SK-N-SH treated with all-trans-retinoic acid at 6 μM for 48 hours (cell line): ENCODE data around the gene MYO7A.

Experiments
- ATAC-seq: fragments of 200-7000 bp; cut with Tn5 transposase; 3 replicates; pipeline ENCODE4 v1.9.1; 2020; ENCODE audit warnings: mild to moderate bottlenecking, moderate library complexity
- ARNTL ChIP-seq: fragments of 450-650 bp; formaldehyde crosslinking; IDR thresholded peaks from 2 replicates; pipeline ENCODE4 v1.5.0; 2020; ENCODE audit warnings: low read depth, mild to moderate bottlenecking, moderate library complexity, borderline replicate concordance
- BACH2 ChIP-seq: fragments of 250-450 bp; sonication (Bioruptor Pico); IDR thresholded peaks from 2 replicates; pipeline ENCODE4 v1.9.0; 2021; ENCODE audit warnings: mild to moderate bottlenecking, borderline replicate concordance
- CSDC2 ChIP-seq: fragments of 250-450 bp; sonication (Bioruptor Pico); IDR thresholded peaks from 2 replicates; pipeline ENCODE4 v1.5.0; 2020; ENCODE audit warnings: mild to moderate bottlenecking, moderate library complexity
- ESRRG ChIP-seq: fragments of 250-450 bp; sonication (Bioruptor Pico); IDR thresholded peaks from 2 replicates; pipeline ENCODE4 v1.6.1; 2021; ENCODE audit warnings: mild to moderate bottlenecking
- GLIS3 ChIP-seq: fragments of 250-450 bp; sonication (Bioruptor Pico); IDR thresholded peaks from 2 replicates; pipeline ENCODE4 v1.5.0; 2020; ENCODE audit warnings: mild to moderate bottlenecking, moderate library complexity
- ISL1 ChIP-seq: fragments of 250-450 bp; sonication (Bioruptor Pico); IDR thresholded peaks from 2 replicates; pipeline ENCODE4 v2.1.2; 2022; ENCODE audit warnings: mild to moderate bottlenecking, moderate library complexity
- OSR1 ChIP-seq: fragments of 250-450 bp; sonication (Bioruptor Pico); IDR thresholded peaks from 2 replicates; pipeline ENCODE4 v1.8.0; 2022; ENCODE audit warnings: moderate library complexity, mild to moderate bottlenecking, inconsistent platforms
- RARB ChIP-seq: fragments of 250-450 bp; sonication (Bioruptor Pico); IDR thresholded peaks from 2 replicates; pipeline ENCODE4 v1.8.0; 2021; ENCODE audit warnings: mild to moderate bottlenecking, moderate library complexity
- SNAI2 ChIP-seq: fragments of 250-450 bp; sonication (Bioruptor Pico); IDR thresholded peaks from 2 replicates; pipeline ENCODE4 v1.5.0; 2020; ENCODE audit warnings: mild to moderate bottlenecking, moderate library complexity
- TCF4 ChIP-seq: fragments of 250-450 bp; sonication (Bioruptor Pico); IDR thresholded peaks from 2 replicates; pipeline ENCODE4 v1.8.0; 2021; ENCODE audit warnings: mild to moderate bottlenecking, moderate library complexity, borderline replicate concordance
- TOX ChIP-seq: fragments of 250-450 bp; sonication (Bioruptor Pico); IDR thresholded peaks from 2 replicates; pipeline ENCODE4 v1.8.0; 2021; ENCODE audit warnings: mild to moderate bottlenecking, moderate library complexity, borderline replicate concordance
- ZC3H10 ChIP-seq: fragments of 250-450 bp; sonication (Bioruptor Pico); IDR thresholded peaks from 2 replicates; pipeline ENCODE4 v1.5.1; 2021; ENCODE audit warnings: mild to moderate bottlenecking, moderate library complexity
- ZFP3 ChIP-seq: fragments of 250-450 bp; sonication (Bioruptor Pico); IDR thresholded peaks from 2 replicates; pipeline ENCODE4 v1.5.0; 2020; ENCODE audit warnings: mild to moderate bottlenecking, moderate library complexity
- ZFP30 ChIP-seq: fragments of 450-650 bp; formaldehyde crosslinking; IDR thresholded peaks from 2 replicates; pipeline ENCODE4 v1.5.0; 2022; ENCODE audit warnings: mild to moderate bottlenecking, moderate library complexity
- ZNF70 ChIP-seq: fragments of 450-650 bp; formaldehyde crosslinking; IDR thresholded peaks from 2 replicates; pipeline ENCODE4 v1.5.0; 2020; ENCODE audit warnings: mild to moderate bottlenecking, moderate library complexity
- ZNF8 ChIP-seq: fragments of 450-650 bp; formaldehyde crosslinking; IDR thresholded peaks from 2 replicates; pipeline ENCODE4 v1.5.0; 2020; ENCODE audit warnings: mild to moderate bottlenecking, moderate library complexity
- TF ChIP-seq, protein P1 (sequence below): fragments of 250-450 bp; sonication (Bioruptor Pico); IDR thresholded peaks from 2 replicates; pipeline ENCODE4 v1.5.1; 2021; ENCODE audit warnings: mild to moderate bottlenecking, moderate library complexity
- TF ChIP-seq, protein P2 (sequence below): fragments of 250-450 bp; sonication (Bioruptor Pico); IDR thresholded peaks from 2 replicates; pipeline ENCODE4 v1.5.1; 2020; ENCODE audit warnings: low read depth, mild to moderate bottlenecking, moderate library complexity
- TF ChIP-seq, protein P3 (sequence below): fragments of 250-450 bp; sonication (Bioruptor Pico); IDR thresholded peaks from 2 replicates; pipeline ENCODE4 v1.8.0; 2020; ENCODE audit warnings: mild to moderate bottlenecking, moderate library complexity, borderline replicate concordance
- TF ChIP-seq, protein P4 (sequence below): fragments of 250-450 bp; sonication (Bioruptor Pico); IDR thresholded peaks from 2 replicates; pipeline ENCODE4 v1.5.0; 2020; ENCODE audit warnings: mild to moderate bottlenecking, moderate library complexity

The MYO7A gene

DNA sequence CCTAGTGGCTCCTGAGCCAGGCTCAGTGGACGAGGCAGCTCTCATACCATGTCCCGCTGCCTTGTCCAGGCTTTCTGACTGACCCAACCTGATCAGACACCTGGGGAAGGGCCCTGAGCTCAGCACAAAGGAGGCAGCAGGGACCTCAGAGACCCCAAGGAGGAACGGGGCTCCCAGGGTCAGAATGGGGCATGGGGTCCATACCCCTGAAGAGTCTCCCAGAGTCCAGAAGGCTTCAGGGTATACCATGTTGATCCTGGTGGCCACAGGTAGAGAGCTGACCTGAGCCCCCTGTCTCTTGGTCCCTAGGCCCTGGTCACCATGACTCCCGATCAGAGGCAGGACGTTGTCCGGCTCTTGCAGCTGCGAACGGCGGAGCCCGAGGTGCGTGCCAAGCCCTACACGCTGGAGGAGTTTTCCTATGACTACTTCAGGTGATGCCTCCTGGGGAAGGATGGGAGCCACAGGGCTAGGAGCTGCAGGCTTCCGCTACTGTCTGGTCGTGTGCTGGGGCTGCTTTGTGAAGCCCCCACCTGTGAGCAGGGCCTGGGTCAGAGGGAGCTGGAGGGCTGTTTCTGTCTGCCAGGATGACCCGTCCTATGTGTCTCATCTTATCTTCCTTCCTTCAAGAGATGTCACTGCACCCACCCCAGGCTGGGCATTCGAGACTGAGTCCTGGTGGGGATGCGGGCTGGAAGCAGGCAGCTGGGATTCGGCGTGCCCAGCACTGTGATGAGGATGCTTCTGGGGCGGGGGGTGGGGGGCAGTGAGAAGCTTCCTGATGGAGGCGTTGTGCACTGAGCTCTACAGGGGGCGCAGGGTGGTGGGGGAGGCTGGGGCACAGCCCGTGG, 74.2 kb downstream of the MYO7A start:
- no peak for ATAC-seq
- TF ChIP-seq TOX (CRISPR knock-in tag) (no peak), TCF4 (CRISPR knock-in tag) (no peak), OSR1 (CRISPR knock-in tag) (no peak), ZFP3 (CRISPR knock-in tag) (no peak), ZC3H10 (no peak), ZNF70 (no peak), GLIS3 (CRISPR knock-in tag) (no peak), ESRRG (CRISPR knock-in tag) (no peak)
- TF ChIP-seq, protein P1, sequence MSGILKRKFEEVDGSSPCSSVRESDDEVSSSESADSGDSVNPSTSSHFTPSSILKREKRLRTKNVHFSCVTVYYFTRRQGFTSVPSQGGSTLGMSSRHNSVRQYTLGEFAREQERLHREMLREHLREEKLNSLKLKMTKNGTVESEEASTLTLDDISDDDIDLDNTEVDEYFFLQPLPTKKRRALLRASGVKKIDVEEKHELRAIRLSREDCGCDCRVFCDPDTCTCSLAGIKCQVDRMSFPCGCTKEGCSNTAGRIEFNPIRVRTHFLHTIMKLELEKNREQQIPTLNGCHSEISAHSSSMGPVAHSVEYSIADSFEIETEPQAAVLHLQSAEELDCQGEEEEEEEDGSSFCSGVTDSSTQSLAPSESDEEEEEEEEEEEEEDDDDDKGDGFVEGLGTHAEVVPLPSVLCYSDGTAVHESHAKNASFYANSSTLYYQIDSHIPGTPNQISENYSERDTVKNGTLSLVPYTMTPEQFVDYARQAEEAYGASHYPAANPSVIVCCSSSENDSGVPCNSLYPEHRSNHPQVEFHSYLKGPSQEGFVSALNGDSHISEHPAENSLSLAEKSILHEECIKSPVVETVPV: no peak
- TF ChIP-seq, protein P2, sequence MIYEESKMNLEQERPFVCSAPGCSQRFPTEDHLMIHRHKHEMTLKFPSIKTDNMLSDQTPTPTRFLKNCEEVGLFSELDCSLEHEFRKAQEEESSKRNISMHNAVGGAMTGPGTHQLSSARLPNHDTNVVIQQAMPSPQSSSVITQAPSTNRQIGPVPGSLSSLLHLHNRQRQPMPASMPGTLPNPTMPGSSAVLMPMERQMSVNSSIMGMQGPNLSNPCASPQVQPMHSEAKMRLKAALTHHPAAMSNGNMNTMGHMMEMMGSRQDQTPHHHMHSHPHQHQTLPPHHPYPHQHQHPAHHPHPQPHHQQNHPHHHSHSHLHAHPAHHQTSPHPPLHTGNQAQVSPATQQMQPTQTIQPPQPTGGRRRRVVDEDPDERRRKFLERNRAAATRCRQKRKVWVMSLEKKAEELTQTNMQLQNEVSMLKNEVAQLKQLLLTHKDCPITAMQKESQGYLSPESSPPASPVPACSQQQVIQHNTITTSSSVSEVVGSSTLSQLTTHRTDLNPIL (CRISPR knock-in tag): no peak
- TF ChIP-seq, all 23 proteins: peak for 0

DNA sequence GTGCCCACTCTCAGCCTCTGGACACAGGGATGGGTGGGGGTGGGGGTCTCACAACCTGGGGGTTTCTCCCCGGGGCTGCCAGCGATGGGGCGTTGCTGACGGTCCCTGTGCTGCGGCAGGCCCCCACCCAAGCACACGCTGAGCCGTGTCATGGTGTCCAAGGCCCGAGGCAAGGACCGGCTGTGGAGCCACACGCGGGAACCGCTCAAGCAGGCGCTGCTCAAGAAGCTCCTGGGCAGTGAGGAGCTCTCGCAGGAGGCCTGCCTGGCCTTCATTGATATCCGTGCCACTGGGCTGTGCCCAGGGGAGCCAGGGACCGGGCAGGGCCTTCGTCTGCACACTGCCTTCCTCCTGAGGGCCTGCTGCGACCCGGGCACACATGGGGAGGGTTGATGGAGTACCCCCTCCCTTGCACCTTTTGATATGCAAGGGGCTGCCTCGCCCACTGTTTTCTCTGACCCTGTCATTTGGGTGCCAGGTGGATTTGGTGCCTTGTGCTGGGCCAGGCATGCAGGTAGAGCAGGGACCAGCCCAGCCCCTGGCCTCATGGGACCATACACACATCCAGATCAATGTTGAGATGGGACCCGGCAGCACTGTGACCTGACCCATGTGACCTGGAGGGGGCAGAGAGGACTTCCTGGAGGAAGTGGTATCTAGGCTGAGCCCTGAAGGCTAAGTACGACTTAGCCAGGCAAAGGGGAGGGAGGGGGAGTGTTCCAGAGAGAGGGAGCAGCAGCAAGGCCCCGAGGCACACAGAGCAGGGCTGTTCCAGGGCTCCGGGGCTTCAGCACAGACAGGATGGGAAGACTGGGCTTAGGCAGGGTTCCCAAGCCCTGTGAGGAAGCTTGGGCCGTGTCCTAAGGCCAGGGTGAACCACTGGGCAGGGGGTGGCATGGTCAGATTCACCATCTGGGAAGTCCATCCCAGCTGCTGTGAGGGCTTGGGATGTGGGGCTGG, 75.2 kb downstream of the MYO7A start:
- TF ChIP-seq, protein P3, sequence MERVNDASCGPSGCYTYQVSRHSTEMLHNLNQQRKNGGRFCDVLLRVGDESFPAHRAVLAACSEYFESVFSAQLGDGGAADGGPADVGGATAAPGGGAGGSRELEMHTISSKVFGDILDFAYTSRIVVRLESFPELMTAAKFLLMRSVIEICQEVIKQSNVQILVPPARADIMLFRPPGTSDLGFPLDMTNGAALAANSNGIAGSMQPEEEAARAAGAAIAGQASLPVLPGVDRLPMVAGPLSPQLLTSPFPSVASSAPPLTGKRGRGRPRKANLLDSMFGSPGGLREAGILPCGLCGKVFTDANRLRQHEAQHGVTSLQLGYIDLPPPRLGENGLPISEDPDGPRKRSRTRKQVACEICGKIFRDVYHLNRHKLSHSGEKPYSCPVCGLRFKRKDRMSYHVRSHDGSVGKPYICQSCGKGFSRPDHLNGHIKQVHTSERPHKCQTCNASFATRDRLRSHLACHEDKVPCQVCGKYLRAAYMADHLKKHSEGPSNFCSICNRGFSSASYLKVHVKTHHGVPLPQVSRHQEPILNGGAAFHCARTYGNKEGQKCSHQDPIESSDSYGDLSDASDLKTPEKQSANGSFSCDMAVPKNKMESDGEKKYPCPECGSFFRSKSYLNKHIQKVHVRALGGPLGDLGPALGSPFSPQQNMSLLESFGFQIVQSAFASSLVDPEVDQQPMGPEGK (CRISPR knock-in tag): no peak
- TF ChIP-seq ISL1 (CRISPR knock-in tag): no peak
- TF ChIP-seq, protein P1: no peak
- TF ChIP-seq, protein P4, sequence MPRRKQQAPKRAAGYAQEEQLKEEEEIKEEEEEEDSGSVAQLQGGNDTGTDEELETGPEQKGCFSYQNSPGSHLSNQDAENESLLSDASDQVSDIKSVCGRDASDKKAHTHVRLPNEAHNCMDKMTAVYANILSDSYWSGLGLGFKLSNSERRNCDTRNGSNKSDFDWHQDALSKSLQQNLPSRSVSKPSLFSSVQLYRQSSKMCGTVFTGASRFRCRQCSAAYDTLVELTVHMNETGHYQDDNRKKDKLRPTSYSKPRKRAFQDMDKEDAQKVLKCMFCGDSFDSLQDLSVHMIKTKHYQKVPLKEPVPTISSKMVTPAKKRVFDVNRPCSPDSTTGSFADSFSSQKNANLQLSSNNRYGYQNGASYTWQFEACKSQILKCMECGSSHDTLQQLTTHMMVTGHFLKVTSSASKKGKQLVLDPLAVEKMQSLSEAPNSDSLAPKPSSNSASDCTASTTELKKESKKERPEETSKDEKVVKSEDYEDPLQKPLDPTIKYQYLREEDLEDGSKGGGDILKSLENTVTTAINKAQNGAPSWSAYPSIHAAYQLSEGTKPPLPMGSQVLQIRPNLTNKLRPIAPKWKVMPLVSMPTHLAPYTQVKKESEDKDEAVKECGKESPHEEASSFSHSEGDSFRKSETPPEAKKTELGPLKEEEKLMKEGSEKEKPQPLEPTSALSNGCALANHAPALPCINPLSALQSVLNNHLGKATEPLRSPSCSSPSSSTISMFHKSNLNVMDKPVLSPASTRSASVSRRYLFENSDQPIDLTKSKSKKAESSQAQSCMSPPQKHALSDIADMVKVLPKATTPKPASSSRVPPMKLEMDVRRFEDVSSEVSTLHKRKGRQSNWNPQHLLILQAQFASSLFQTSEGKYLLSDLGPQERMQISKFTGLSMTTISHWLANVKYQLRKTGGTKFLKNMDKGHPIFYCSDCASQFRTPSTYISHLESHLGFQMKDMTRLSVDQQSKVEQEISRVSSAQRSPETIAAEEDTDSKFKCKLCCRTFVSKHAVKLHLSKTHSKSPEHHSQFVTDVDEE: no peak
- TF ChIP-seq RARB (CRISPR knock-in tag): no peak
- TF ChIP-seq TOX (CRISPR knock-in tag): no peak
- no peak for TF ChIP-seq ZNF70
- no peak for TF ChIP-seq ZFP3 (CRISPR knock-in tag)
- TF ChIP-seq TCF4 (CRISPR knock-in tag): no peak
- TF ChIP-seq ARNTL: no peak
- ATAC-seq: no peak

DNA sequence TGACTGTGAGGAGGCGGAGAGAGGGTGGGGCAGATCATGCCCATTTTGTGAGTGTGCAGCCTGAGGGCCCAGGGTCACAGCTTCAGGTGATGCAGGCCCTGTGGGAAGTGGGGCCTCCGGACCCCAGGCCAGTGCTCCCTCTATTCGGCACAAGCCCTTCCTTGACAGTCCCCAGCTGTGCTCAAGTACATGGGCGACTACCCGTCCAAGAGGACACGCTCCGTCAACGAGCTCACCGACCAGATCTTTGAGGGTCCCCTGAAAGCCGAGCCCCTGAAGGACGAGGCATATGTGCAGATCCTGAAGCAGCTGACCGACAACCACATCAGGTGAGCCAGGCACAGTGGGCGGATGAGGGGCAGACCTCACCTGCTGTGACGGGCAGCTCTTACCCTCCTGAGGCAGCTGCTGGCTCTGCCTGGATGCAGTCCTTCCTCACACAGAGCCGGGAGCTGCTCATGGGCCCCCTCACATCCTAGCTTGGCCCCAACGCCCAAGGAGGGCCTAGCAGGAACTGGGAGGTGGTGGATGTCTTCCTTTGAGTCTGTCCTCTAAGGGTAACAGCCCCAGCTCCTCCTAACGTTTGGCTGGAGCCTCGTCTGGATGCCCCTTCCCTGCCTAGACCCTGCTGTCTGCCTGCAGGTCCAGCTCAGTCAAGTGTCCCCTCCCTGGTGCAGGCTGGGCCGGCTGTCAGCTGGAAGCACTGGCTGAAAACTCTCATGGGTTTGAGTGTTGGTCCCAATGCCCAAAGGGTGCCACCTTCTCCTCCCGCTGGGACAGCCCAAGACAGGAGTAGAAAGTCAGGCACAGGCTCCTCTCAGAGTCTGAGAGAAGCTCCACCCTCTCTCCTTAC, 76.1 kb downstream of the MYO7A start:
- TF ChIP-seq SNAI2 (CRISPR knock-in tag): no peak
- TF ChIP-seq OSR1 (CRISPR knock-in tag): no peak
- TF ChIP-seq ISL1 (CRISPR knock-in tag): no peak
- no peak for TF ChIP-seq RARB (CRISPR knock-in tag)
- TF ChIP-seq BACH2 (CRISPR knock-in tag): no peak
- TF ChIP-seq ESRRG (CRISPR knock-in tag): no peak
- no peak for TF ChIP-seq ZFP30 (CRISPR knock-in tag)
- TF ChIP-seq, protein P2 (CRISPR knock-in tag): no peak
- TF ChIP-seq ZNF70: no peak
- TF ChIP-seq ARNTL: no peak
- TF ChIP-seq TCF4 (CRISPR knock-in tag): no peak
- TF ChIP-seq TOX (CRISPR knock-in tag): no peak
- no peak for TF ChIP-seq ZFP3 (CRISPR knock-in tag)
- TF ChIP-seq CSDC2 (CRISPR knock-in tag): no peak
- TF ChIP-seq ZNF8 (CRISPR knock-in tag): no peak
- no peak for ATAC-seq
